GM18526 (cell line): ENCODE results near the gene C2orf78.
A peak's percentile ranks its signal among the peaks of the same experiment; 100 is the strongest.

Experiments
- POLR2A ChIP-seq: IDR thresholded peaks from 3 replicates; pipeline ENCODE4 v1.6.1; 2011; ENCODE audit not compliant: insufficient read length; ENCODE audit errors: extremely low read depth

Gene C2orf78

GRCh38 chr2:73776381-73776780 is 7.6 kb upstream of the C2orf78 start:
- no peak for TF ChIP-seq POLR2A

- TF ChIP-seq POLR2A, result no peak
These were observed 7.0 kb upstream of the C2orf78 start for GRCh38 chr2:73776869-73777519.

- TF ChIP-seq POLR2A, result peak; percentile 80
These were observed 4.3 kb upstream of the C2orf78 start, which contains the start of gene DUSP11 for GRCh38 chr2:73779467-73780236. TSS of gene DUSP11 (minus strand) at chr2:73780103. CDS start at chr2:73779974, 129 bp downstream.

- no peak for TF ChIP-seq POLR2A
These were observed 3.8 kb upstream of the C2orf78 start for GRCh38 chr2:73780237-73780582.

GRCh38 chr2:73811878-73812277 is 27.9 kb downstream of the C2orf78 start:
- no peak for TF ChIP-seq POLR2A

DNA sequence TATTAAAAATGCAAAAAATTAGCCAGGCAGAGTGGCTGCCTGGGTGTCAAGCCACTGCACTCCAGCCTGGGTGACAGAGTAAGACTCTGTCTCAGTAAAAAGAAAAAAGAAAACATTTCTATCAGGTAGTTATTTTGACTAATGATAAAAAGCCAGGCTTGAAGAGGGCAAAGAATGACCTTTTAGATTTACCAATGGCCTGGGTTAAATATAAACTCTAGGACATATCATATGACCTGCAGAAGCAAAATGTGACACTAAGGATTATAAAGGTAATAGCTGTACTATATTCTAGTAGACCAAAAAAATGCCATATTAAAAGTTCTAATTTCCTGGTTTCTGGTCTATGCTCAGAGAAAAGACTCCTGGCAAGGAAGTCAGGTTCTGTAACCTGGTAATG is 28.7 kb downstream of the C2orf78 start:
- TF ChIP-seq POLR2A, result no peak

DNA sequence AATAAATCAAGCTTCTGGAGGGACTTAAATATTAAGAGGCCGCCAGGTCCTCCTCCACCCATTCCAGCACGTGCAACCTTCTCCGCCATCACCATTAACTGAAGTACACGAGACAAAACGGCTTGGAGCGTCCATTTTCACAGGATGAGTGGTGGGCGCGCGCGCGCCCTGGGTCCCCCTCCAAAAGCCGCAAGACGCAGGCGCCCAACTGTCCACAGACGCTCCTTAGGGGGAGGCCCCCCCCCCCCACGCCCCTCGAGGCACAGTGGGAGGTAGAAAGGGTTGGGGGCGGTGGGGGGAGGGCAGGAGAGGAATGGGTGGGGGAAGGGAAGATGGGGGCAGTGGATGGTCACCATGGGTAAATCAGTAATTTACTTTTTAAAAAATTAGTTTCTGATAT is 34.3 kb downstream of the C2orf78 start:
- no peak for TF ChIP-seq POLR2A

DNA sequence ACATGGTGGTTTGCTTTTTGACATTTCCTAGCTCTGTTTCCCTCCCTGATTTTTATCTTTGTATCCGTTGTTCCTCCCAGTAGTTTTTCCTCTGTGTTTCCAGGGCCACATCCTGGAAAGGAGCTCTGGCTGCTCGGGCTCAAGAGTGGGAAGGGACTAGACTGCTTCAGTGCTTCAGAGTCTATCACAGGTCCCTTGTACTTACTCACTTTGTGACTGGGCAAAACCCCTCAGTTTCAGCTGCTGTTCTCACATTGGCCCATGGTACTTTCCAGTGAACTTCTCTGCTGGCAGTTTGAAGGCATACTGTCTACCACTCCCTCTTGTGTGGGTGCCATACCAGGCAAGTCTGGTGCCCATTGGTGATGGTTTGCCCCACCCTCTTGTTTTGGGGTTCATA is 37.2 kb downstream of the C2orf78 start:
- TF ChIP-seq POLR2A, result peak; percentile 17

DNA sequence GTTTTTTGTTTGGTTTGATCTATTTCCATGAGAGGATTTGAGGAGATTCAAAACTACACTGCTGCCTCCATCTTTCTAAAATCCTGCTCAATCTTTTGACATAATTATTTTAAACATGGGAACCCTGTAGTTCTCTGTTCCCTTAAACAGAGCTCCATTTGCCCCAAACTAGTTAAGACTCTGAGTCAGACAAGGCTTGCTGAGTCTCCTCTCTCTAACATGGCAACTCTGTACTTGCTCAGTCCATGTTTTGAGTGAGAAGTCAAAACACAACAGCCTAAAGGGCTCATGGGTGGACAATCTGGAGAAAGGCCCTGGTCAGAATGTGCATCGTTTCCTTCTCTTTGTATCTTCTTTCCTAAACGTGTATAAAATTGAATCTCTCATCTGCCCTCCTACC is 37.7 kb downstream of the C2orf78 start:
- no peak for TF ChIP-seq POLR2A

DNA sequence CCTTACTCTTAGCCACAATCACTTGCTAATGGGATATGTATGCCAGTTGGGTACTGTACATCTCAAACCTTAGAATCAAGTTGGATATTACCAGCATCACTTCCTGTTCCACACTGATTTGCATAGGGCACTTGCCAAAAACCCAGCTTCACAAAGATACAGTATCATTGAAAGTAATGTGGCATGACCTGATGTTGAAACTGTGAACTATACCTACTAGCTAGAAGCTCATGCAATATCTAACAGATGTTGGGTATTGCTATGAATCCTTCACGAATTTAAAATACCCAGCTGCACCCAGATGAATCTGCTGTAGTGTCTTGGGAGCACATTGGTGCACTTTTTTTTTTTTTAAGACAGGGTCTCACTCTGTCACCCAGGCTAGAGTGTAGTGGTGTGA is 38.3 kb downstream of the C2orf78 start:
- TF ChIP-seq POLR2A, result no peak

DNA sequence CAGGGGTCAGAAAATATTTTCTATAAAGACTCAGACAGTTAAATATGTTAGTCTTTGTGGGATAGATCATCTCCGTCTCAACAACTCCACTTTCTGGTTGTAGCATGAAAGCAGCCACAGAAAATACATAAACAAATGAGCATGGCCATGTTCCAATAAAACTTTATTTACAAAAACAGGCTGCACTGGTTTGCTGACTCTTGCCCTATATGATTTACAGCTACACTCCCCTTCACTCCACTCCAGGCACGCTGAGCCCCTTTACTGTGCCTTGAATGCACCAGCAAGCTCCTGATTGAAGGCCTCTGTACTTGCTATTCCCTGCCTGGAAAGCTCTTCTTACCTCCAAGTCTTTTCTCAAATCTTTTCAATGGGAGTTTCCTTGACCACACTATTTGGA is 39.0 kb downstream of the C2orf78 start:
- TF ChIP-seq POLR2A, result no peak

DNA sequence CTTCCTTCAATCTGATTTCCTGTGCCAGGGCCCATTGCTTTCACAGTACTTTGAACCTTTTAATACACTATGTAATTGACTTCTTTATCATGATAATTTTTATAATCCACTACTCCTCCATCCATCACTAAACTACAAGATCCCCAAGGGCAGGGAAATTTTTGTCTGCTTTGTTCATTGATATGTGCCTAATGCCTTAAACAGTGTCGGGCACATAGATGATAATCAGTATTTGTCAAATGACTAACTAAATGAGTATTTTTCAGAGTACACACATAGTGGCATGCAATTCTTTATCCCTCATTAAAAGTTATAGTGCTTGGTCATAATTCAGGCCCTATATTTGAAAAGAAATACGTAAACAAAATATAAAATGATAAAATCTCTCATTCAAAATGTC is 39.4 kb downstream of the C2orf78 start:
- no peak for TF ChIP-seq POLR2A

GRCh38 chr2:73823916-73824523 is 40.0 kb downstream of the C2orf78 start:
- TF ChIP-seq POLR2A, result no peak

GRCh38 chr2:73825408-73825807 is 41.4 kb downstream of the C2orf78 start:
- TF ChIP-seq POLR2A, result no peak

GRCh38 chr2:73827018-73827417 is 43.0 kb downstream of the C2orf78 start:
- TF ChIP-seq POLR2A, result no peak

GRCh38 chr2:73827660-73828388 is 43.8 kb downstream of the C2orf78 start:
- TF ChIP-seq POLR2A, result no peak
